Mucosa of stomach (tissue), 1 donor: ENCODE measurements around the gene GRK4.

ENCODE experiments used
- H3K27me3 ChIP-seq: one replicate; pipeline ENCODE4 v1.7.0; 2013; ENCODE audit warnings: mild to moderate bottlenecking, low read length; ENCODE audit not compliant: control insufficient read depth, insufficient read depth
- H3K36me3 ChIP-seq: one replicate; pipeline ENCODE4 v1.7.0; 2013; ENCODE audit warnings: low read length; ENCODE audit not compliant: control insufficient read depth, insufficient read depth
- H3K4me1 ChIP-seq: one replicate; pipeline ENCODE4 v1.7.0; 2013; ENCODE audit warnings: mild to moderate bottlenecking, low read length; ENCODE audit not compliant: control insufficient read depth, insufficient read depth
- H3K4me3 ChIP-seq: one replicate; pipeline ENCODE4 v1.7.0; 2013; ENCODE audit warnings: low read length
- H3K9ac ChIP-seq: one replicate; pipeline ENCODE4 v1.7.0; 2013; ENCODE audit warnings: mild to moderate bottlenecking, low read length, moderate library complexity
- H3K9me3 ChIP-seq: one replicate; pipeline ENCODE4 v1.7.0; 2013; ENCODE audit warnings: mild to moderate bottlenecking, low read length, moderate library complexity; ENCODE audit not compliant: control insufficient read depth
- donor health status: Pancreatic carcinoma.

The GRK4 gene

DNA sequence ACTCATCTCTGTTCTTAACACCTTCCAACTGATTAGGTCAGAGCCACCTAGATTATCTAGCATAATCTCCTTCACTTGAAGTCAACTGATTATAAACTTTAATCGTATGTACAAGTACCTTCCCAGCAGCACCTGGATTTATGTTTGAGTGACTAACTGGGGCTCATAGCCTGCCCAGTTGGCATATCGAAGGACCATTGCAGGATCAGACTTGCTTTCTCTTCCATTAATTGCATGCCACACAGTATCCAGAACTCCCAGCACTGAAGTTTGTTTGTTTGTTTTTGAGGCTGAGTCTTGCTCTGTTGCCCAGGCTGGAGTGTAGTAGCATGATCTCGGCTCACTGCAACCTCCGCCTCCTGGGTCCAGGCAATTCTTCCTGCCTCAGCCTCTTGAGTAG, 27.9 kb downstream of the GRK4 start:
- no peaks in the 10 kb centered on the region for H3K9me3 ChIP-seq
- H3K4me1 ChIP-seq, result no peaks in the 10 kb centered on the region

DNA sequence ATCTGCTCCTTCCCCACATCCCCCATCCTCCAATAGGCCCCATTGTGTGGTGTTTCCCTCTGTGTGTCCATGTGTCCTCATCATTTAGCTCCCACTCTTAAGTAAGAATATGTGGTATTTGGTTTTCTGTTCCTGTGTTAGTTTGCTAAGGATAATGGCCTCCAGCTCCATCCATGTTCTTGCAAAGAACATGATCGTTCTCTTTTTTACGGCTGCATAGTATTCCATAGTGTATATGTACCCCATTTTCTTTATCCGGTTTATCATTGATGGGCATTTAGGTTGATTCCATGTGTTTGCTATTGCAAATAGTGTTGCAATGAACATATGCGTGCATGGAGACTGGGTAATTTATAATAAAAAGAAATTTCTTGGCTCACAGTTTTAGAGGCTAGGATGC, 31.5 kb downstream of the GRK4 start:
- no peaks in the 10 kb centered on the region for H3K9me3 ChIP-seq
- no peak overlapping the region for H3K9ac ChIP-seq
- no peak overlapping the region for H3K4me3 ChIP-seq
- H3K4me1 ChIP-seq, result no peaks in the 10 kb centered on the region
- no peaks in the 10 kb centered on the region for H3K27me3 ChIP-seq
- no peaks in the 10 kb centered on the region for H3K36me3 ChIP-seq

More for the DNA sequence above, 27.9 kb downstream of the GRK4 start:
- Histone ChIP-seq H3K27me3 (no peaks in the 10 kb centered on the region), H3K4me3 (no peak overlapping the region), H3K9ac (no peak overlapping the region), H3K36me3 (no peaks in the 10 kb centered on the region)

GRCh38 chr4:2995546-2996265, 32.3 kb downstream of the GRK4 start:
- Histone ChIP-seq H3K9me3 (no peaks in the 10 kb centered on the region), H3K4me3 (no peak overlapping the region), H3K4me1 (no peaks in the 10 kb centered on the region), H3K27me3 (no peaks in the 10 kb centered on the region), H3K36me3 (no peaks in the 10 kb centered on the region), H3K9ac (no peak overlapping the region)

- no peaks in the 10 kb centered on the region for H3K9me3 ChIP-seq
- no peak overlapping the region for H3K4me3 ChIP-seq
- H3K9ac ChIP-seq, result no peak overlapping the region
- H3K36me3 ChIP-seq, result no peaks in the 10 kb centered on the region
- H3K4me1 ChIP-seq, result no peaks in the 10 kb centered on the region
- no peaks in the 10 kb centered on the region for H3K27me3 ChIP-seq
Observed at GRCh38 chr4:2996415-2996814, 33.0 kb downstream of the GRK4 start.

- Histone ChIP-seq H3K9ac (no peak overlapping the region), H3K4me3 (no peak overlapping the region), H3K27me3 (no peaks in the 10 kb centered on the region), H3K9me3 (no peaks in the 10 kb centered on the region), H3K36me3 (no peaks in the 10 kb centered on the region), H3K4me1 (peaks cover 29% of the 10 kb centered on the region)
Observed at GRCh38 chr4:3007724-3008123, 44.4 kb downstream of the GRK4 start.

DNA sequence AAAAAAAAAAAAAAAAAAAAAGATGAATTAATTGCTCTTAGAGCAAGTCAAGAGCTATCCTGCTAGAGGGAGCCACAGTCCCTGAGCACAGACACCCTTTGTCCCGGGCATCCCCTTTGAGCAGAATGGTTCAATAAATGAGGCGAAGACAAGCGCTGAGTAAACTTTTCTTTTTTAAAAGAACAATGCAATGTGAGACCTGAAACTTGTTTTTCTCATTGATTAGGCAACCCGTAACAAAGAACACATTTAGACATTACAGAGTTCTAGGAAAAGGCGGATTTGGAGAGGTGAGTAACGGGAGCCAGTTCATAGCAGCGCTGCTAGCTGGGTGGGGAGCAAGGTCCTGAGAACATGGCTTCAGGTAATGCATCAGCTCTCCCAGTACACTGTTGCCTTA, 46.1 kb downstream of the GRK4 start:
- Histone ChIP-seq H3K4me1 (peaks cover 40% of the 10 kb centered on the region), H3K9me3 (no peaks in the 10 kb centered on the region), H3K36me3 (no peaks in the 10 kb centered on the region), H3K27me3 (no peaks in the 10 kb centered on the region), H3K9ac (no peak overlapping the region), H3K4me3 (no peak overlapping the region)

- Histone ChIP-seq H3K9ac (no peak overlapping the region), H3K27me3 (no peaks in the 10 kb centered on the region), H3K36me3 (no peaks in the 10 kb centered on the region), H3K9me3 (no peaks in the 10 kb centered on the region), H3K4me1 (peaks cover 40% of the 10 kb centered on the region), H3K4me3 (no peak overlapping the region)
Observed at GRCh38 chr4:3010577-3010976, 47.2 kb downstream of the GRK4 start.

DNA sequence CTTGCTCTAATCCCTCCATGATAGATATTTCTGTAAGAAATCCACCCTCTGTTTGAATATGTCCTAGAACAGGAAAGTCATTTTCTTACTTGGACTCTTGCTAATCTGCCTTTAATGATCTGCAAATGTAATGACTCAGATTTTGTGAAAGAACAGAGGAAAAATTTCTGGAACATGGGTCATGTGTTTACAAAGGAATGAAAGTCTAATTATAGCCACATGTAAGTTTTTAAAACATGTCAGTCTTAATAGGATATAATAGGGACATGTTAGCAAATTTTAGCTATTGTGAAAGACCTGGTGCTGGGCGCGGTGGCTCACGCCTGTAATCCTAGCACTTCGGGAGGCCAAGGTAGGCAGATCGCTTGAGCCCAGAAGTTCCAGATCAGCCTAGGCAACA, 47.6 kb downstream of the GRK4 start:
- Histone ChIP-seq H3K36me3 (no peaks in the 10 kb centered on the region), H3K4me1 (peaks cover 40% of the 10 kb centered on the region), H3K4me3 (no peak overlapping the region), H3K9ac (no peak overlapping the region), H3K27me3 (no peaks in the 10 kb centered on the region), H3K9me3 (no peaks in the 10 kb centered on the region)

DNA sequence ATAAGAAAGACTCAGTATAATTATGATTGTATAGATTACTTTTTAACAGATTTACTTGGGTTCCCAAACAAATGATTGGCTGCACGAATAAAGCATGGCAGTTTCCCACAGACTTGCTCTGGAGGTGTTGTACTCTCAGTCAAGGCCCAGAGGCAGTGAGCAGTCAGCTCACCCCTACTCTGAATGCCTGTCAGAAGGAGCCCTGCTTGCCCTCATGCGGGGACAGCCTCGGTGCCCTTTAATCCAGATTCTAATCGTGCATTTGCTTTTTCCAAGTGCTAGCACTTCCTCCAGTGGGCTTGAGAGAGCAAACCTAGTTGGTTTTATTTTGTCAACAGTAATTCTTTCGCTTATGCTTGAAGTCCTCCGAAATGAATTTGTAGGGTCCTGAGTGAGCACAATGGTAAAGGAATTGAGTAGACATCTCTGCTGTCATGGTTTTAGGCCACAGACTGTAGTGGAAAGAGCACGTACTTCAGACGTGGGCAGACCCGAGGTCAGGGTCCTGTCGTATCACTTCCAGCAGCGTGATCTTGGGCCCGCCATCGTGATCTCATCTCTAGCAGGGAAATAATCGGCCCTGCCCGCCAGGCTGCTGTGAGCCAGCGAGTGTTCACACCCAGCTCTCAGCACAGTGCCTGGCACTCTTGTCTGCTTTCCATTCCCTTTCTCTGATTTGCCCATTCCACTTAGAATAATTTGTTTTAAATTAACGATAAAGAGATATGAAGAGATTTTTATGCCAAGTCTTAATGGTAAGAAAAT, 48.3 kb downstream of the GRK4 start:
- Histone ChIP-seq H3K9ac (no peak overlapping the region), H3K4me1 (peaks cover 40% of the 10 kb centered on the region)

DNA sequence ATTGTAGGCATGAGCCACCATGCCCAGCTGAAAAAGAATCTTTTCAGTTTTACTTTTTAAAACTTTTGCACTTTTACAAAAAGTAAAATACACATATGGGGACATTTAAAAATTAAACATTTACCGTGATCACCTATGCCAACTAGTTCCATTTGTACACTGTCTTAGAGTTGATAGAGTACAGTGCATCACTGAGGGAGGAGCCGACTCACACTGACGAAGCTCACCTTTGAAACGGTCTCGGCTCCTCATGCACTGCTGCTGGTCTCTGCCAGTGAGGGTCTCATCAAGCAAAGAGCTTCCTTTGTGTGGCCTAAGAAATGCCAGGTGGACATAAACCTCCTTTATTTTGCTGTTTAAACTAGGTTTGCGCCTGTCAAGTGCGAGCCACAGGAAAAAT, 50.0 kb downstream of the GRK4 start:
- H3K4me1 ChIP-seq, result peaks cover 40% of the 10 kb centered on the region

More for the DNA sequence above, 48.3 kb downstream of the GRK4 start:
- Histone ChIP-seq H3K9me3 (no peaks in the 10 kb centered on the region), H3K36me3 (no peaks in the 10 kb centered on the region), H3K27me3 (no peaks in the 10 kb centered on the region), H3K4me3 (no peak overlapping the region)

GRCh38 chr4:3013839-3014350, 50.5 kb downstream of the GRK4 start:
- Histone ChIP-seq H3K9me3 (no peaks in the 10 kb centered on the region), H3K4me3 (no peak overlapping the region), H3K36me3 (no peaks in the 10 kb centered on the region), H3K9ac (no peak overlapping the region), H3K27me3 (no peaks in the 10 kb centered on the region), H3K4me1 (peaks cover 40% of the 10 kb centered on the region)

More for the DNA sequence above, 50.0 kb downstream of the GRK4 start:
- no peak overlapping the region for H3K9ac ChIP-seq
- H3K4me3 ChIP-seq, result no peak overlapping the region
- H3K36me3 ChIP-seq, result no peaks in the 10 kb centered on the region
- H3K9me3 ChIP-seq, result no peaks in the 10 kb centered on the region
- H3K27me3 ChIP-seq, result no peaks in the 10 kb centered on the region

GRCh38 chr4:3016961-3017360, 53.6 kb downstream of the GRK4 start:
- Histone ChIP-seq H3K36me3 (no peaks in the 10 kb centered on the region), H3K9ac (no peak overlapping the region), H3K4me3 (no peak overlapping the region), H3K9me3 (no peaks in the 10 kb centered on the region), H3K27me3 (no peaks in the 10 kb centered on the region), H3K4me1 (peaks cover 15% of the 10 kb centered on the region)
